Measurements from ENCODE around the gene IL3. TPM values are rescaled to one million over a fixed set of nuclear protein-coding genes. Genes with fewer than 3 reads are reported as not detected.

Gene IL3
- total RNA-seq, 3 donors from 2014 or later (not counting 1 experiment from before 2014, with no cell fraction given): not detected

DNA sequence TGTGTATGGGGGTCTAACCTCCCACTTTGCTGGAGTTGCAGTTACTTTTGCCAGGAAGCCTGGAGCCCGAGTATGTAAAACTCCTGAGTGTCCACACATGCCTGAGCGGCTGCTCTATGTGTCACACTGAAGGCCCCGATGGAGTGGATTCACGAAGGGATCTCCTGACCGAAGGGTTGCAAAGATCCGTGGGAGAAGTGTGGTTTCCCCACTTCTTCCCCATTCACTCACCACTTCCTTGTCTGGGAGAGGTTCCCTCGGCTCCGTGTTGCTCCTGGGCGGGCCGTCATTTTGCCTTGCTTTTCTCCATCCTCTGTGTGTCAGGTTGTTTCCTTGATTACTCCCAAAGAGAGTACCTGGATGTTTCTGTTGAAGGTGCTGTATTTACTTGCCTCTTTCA lies 16.2 kb upstream of the IL3 start:
- Mint-ChIP-seq H3K27me3 (ENCODE audit: low read depth in 2 of 2) (peaks cover 17 to 23% of the 10 kb centered on the region in 2 donors), H3K4me3 (no peak overlapping the region), H3K9me3 (no peaks in the 10 kb centered on the region), H3K4me1 (peaks cover 0 to 5% of the 10 kb centered on the region in 2 donors), H3K27ac (no peak overlapping the region), H3K36me3 (no peaks in the 10 kb centered on the region)
- intact Hi-C loops (cut with micrococcal nuclease): no loop called here
- DNase-seq (peak in 1 of 2 donors; percentile 2), ATAC-seq (no peak)
- TF ChIP-seq, protein P1, sequence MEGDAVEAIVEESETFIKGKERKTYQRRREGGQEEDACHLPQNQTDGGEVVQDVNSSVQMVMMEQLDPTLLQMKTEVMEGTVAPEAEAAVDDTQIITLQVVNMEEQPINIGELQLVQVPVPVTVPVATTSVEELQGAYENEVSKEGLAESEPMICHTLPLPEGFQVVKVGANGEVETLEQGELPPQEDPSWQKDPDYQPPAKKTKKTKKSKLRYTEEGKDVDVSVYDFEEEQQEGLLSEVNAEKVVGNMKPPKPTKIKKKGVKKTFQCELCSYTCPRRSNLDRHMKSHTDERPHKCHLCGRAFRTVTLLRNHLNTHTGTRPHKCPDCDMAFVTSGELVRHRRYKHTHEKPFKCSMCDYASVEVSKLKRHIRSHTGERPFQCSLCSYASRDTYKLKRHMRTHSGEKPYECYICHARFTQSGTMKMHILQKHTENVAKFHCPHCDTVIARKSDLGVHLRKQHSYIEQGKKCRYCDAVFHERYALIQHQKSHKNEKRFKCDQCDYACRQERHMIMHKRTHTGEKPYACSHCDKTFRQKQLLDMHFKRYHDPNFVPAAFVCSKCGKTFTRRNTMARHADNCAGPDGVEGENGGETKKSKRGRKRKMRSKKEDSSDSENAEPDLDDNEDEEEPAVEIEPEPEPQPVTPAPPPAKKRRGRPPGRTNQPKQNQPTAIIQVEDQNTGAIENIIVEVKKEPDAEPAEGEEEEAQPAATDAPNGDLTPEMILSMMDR (IDR thresholded peaks at IDR 0.05): no peak
- Histone ChIP-seq H3K27ac (ENCODE audit: low read length) (no peak overlapping the region), H3K4me3 (ENCODE audit: low read length) (no peak overlapping the region), H3K9me3 (ENCODE audit: control insufficient read depth, insufficient read depth, low read length) (no peaks in the 10 kb centered on the region), H3K27me3 (ENCODE audit: control insufficient read depth, insufficient read depth, low read length) (no peaks in the 10 kb centered on the region), H3K36me3 (ENCODE audit: control insufficient read depth, insufficient read depth, low read length) (no peaks in the 10 kb centered on the region), H3K4me1 (ENCODE audit: control insufficient read depth, insufficient read depth, low read length) (peaks cover 5% of the 10 kb centered on the region)
- WGBS (ENCODE audit: insufficient coverage): 39% methylated on average over 5 of the region's 10 CpGs

DNA sequence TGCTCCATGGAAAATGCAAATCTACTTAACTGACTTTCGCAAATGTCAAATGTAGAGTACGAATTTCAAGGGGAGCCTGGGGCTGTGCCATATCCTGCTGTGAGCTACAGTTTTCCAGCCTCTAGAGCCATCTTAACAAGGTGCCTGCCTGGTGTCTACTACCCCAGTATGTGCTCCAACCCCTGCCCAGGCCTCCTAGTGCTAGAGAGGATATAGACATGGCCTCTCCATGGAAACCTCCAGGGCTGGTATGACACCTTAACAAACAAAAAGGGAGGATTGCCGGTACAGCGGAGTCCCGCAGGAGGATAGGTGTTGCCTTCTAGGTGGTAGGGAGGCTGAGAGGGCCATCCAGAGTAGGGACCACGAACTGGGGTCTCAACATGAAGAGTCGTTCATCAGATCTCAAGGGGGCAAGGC lies 13.6 kb upstream of the IL3 start:
- Histone ChIP-seq H3K36me3 (ENCODE audit: control insufficient read depth, insufficient read depth, low read length) (no peaks in the 10 kb centered on the region), H3K4me1 (ENCODE audit: control insufficient read depth, insufficient read depth, low read length) (peaks cover 18% of the 10 kb centered on the region), H3K27ac (ENCODE audit: low read length) (no peak overlapping the region), H3K27me3 (ENCODE audit: control insufficient read depth, insufficient read depth, low read length) (no peaks in the 10 kb centered on the region), H3K4me3 (ENCODE audit: low read length) (no peak overlapping the region), H3K9me3 (ENCODE audit: control insufficient read depth, insufficient read depth, low read length) (no peaks in the 10 kb centered on the region)
- DNase-seq (no peak), ATAC-seq (no peak)
- WGBS (ENCODE audit: insufficient coverage): 95% methylated on average over 7 of the region's 7 CpGs
- Mint-ChIP-seq H3K36me3 (no peaks in the 10 kb centered on the region), H3K9me3 (no peaks in the 10 kb centered on the region), H3K4me3 (no peak overlapping the region), H3K27me3 (ENCODE audit: low read depth in 2 of 2) (peaks cover 5 to 14% of the 10 kb centered on the region in 2 donors), H3K27ac (no peak overlapping the region), H3K4me1 (peaks cover 5 to 13% of the 10 kb centered on the region in 2 donors)
- TF ChIP-seq, protein P1 (IDR thresholded peaks at IDR 0.05): no peak
- intact Hi-C loops (cut with micrococcal nuclease): no loop called here

DNA sequence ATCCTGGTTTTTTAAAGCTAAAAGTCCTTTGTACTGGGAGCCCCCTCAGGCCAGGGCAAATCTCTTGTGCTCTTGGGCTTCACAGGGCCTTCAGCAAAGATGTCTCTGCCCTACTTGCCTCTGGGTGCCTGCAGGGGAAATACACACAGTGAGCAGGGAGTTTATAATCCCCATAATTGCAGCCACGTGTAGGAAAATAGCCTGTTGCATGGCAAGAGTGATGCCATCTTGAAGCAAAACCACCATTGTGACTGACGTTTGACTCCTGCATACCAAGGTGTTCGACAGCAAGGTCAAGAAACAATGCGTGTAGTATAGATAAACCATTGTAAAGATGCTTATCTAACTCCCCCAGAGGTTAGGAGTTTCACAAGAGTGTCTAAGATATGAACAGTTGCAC lies 11.4 kb upstream of the IL3 start:
- 55% methylated on average over 4 of the region's 4 CpGs for WGBS (ENCODE audit: insufficient coverage)
- H3K4me1 ChIP-seq (ENCODE audit: control insufficient read depth, insufficient read depth, low read length): peaks cover 23% of the 10 kb centered on the region
- TF ChIP-seq, protein P1 (IDR thresholded peaks at IDR 0.05): no peak
- intact Hi-C loops (cut with micrococcal nuclease): no loop called here
- Mint-ChIP-seq H3K4me3 (no peak overlapping the region), H3K27me3 (ENCODE audit: low read depth in 2 of 2) (peaks cover 5 to 12% of the 10 kb centered on the region in 2 donors), H3K36me3 (no peaks in the 10 kb centered on the region), H3K4me1 (peaks cover 5 to 20% of the 10 kb centered on the region in 2 donors), H3K27ac (no peak overlapping the region), H3K9me3 (no peaks in the 10 kb centered on the region)
- no peak overlapping the region for H3K4me3 ChIP-seq (ENCODE audit: low read length)
- no peaks in the 10 kb centered on the region for H3K9me3 ChIP-seq (ENCODE audit: control insufficient read depth, insufficient read depth, low read length)
- no peak overlapping the region for H3K27ac ChIP-seq (ENCODE audit: low read length)
- ATAC-seq: no peak
- no peak for DNase-seq
- no peaks in the 10 kb centered on the region for H3K27me3 ChIP-seq (ENCODE audit: control insufficient read depth, insufficient read depth, low read length)
- no peaks in the 10 kb centered on the region for H3K36me3 ChIP-seq (ENCODE audit: control insufficient read depth, insufficient read depth, low read length)

DNA sequence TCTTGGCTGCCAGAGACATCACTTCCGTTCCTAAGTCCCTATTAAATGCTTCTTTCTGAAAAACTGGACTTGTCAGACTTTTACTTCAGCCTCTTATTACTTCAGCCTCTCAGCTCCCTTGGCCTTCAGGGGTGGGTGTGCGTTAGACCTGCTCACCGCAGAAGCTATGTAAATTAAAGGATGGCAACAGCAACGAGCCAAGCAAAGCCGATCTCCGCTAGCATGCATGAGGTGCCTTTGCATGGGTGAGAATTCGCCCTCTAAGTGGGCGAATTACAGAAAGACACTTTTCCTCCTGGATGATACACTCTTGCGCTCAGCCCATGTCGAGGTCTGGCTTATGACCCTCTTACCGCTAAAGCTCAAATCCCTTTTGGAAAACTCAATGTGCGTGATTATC lies 10.9 kb upstream of the IL3 start:
- H3K36me3 Mint-ChIP-seq: no peaks in the 10 kb centered on the region
- DNase-seq (no peak), ATAC-seq (no peak)
- Histone ChIP-seq H3K27ac (ENCODE audit: low read length) (no peak overlapping the region), H3K4me3 (ENCODE audit: low read length) (no peak overlapping the region), H3K36me3 (ENCODE audit: control insufficient read depth, insufficient read depth, low read length) (no peaks in the 10 kb centered on the region), H3K4me1 (ENCODE audit: control insufficient read depth, insufficient read depth, low read length) (peaks cover 26% of the 10 kb centered on the region), H3K9me3 (ENCODE audit: control insufficient read depth, insufficient read depth, low read length) (no peaks in the 10 kb centered on the region), H3K27me3 (ENCODE audit: control insufficient read depth, insufficient read depth, low read length) (no peaks in the 10 kb centered on the region)
- 93% methylated on average over 12 of the region's 12 CpGs for WGBS (ENCODE audit: insufficient coverage)
- H3K4me1 Mint-ChIP-seq: peaks cover 5 to 23% of the 10 kb centered on the region in 2 donors
- TF ChIP-seq, protein P1 (IDR thresholded peaks at IDR 0.05): no peak
- intact Hi-C loops (cut with micrococcal nuclease): no loop called here
- H3K9me3 Mint-ChIP-seq: no peaks in the 10 kb centered on the region
- no peak overlapping the region for H3K27ac Mint-ChIP-seq
- H3K27me3 Mint-ChIP-seq (ENCODE audit: low read depth in 2 of 2): peaks cover 5 to 12% of the 10 kb centered on the region in 2 donors
- H3K4me3 Mint-ChIP-seq: no peak overlapping the region
